ENCODE results near the gene CAPRIN2. TPM values are rescaled to one million over a fixed set of nuclear protein-coding genes. Genes with fewer than 3 reads are reported as not detected.

Gene CAPRIN2
- total RNA-seq, 6 experiments from 2014 or later = 5.7 to 11.5 (median 8.5) TPM

- ATAC-seq = no peak
- Histone ChIP-seq H3K4me1 (no peaks in the 10 kb centered on the region), H3K36me3 (peaks cover 0 to 16% (median 2%) of the 10 kb centered on the region in 4 donors), H3K27me3 (no peaks in the 10 kb centered on the region), H3K4me3 (no peak overlapping the region), H3K27ac (no peak overlapping the region), H3K9me3 (no peaks in the 10 kb centered on the region)
- TF ChIP-seq CTCF (IDR thresholded peaks at IDR 0.05) (no peak), POLR2A (IDR thresholded peaks at IDR 0.05) (no peak)
- 87% methylated on average over 9 of the region's 10 CpGs for WGBS (ENCODE audit: insufficient coverage, low coverage, low lambda C conversion rate, missing lambda C conversion rate)
- intact Hi-C loops (cut with DNase I) = no loop called here
- DNase-seq = no peak
Measured at GRCh38 chr12:30707613-30708342, 47.0 kb downstream of the CAPRIN2 start.

GRCh38 chr12:30706476-30706875 is 48.3 kb downstream of the CAPRIN2 start:
- ATAC-seq = no peak

GRCh38 chr12:30701056-30701455 is 53.7 kb downstream of the CAPRIN2 start:
- Histone ChIP-seq H3K4me3 (no peak overlapping the region), H3K27ac (no peak overlapping the region), H3K9me3 (no peaks in the 10 kb centered on the region), H3K27me3 (no peaks in the 10 kb centered on the region), H3K4me1 (no peaks in the 10 kb centered on the region), H3K36me3 (no peaks in the 10 kb centered on the region)
- TF ChIP-seq POLR2A (IDR thresholded peaks at IDR 0.05) (no peak), CTCF (IDR thresholded peaks at IDR 0.05) (no peak)
- no peak for ATAC-seq
- intact Hi-C loops (cut with DNase I) = no loop called here
- no peak for DNase-seq

More at GRCh38 chr12:30706476-30706875, 48.3 kb downstream of the CAPRIN2 start:
- no peak overlapping the region for H3K27ac ChIP-seq
- no peak for DNase-seq
- intact Hi-C loops (cut with DNase I) = no loop called here
- H3K36me3 ChIP-seq = peaks cover 0 to 13% (median under 1%) of the 10 kb centered on the region in 4 donors
- H3K4me1 ChIP-seq = no peaks in the 10 kb centered on the region
- no peak overlapping the region for H3K4me3 ChIP-seq
- TF ChIP-seq POLR2A (IDR thresholded peaks at IDR 0.05) (no peak), CTCF (IDR thresholded peaks at IDR 0.05) (no peak)
- no peaks in the 10 kb centered on the region for H3K9me3 ChIP-seq
- H3K27me3 ChIP-seq = no peaks in the 10 kb centered on the region
- WGBS (ENCODE audit: insufficient coverage, low coverage, low lambda C conversion rate, missing lambda C conversion rate) = 90% methylated on average over 2 of the region's 2 CpGs

- TF ChIP-seq CTCF (IDR thresholded peaks at IDR 0.05) (no peak), POLR2A (IDR thresholded peaks at IDR 0.05) (no peak)
- Histone ChIP-seq H3K27ac (no peak overlapping the region), H3K4me3 (no peak overlapping the region), H3K4me1 (no peaks in the 10 kb centered on the region), H3K9me3 (no peaks in the 10 kb centered on the region), H3K27me3 (no peaks in the 10 kb centered on the region), H3K36me3 (no peaks in the 10 kb centered on the region)
- 67% methylated on average over 6 of the region's 6 CpGs for WGBS (ENCODE audit: insufficient coverage, low coverage, low lambda C conversion rate, missing lambda C conversion rate)
- ATAC-seq (no peak), DNase-seq (no peak)
- intact Hi-C loops (cut with DNase I) = no loop called here
Measured at GRCh38 chr12:30700216-30700900, 54.4 kb downstream of the CAPRIN2 start.
